GM21723 (cell line): ENCODE data around the gene SYNJ2BP.

Experiments
- ATAC-seq: cut with Tn5 transposase; IDR thresholded peaks from one replicate; pipeline ENCODE4 v1.9.1; 2021; ENCODE audit warnings: mild to moderate bottlenecking, moderate library complexity; ENCODE audit not compliant: unreplicated experiment

Gene SYNJ2BP

DNA sequence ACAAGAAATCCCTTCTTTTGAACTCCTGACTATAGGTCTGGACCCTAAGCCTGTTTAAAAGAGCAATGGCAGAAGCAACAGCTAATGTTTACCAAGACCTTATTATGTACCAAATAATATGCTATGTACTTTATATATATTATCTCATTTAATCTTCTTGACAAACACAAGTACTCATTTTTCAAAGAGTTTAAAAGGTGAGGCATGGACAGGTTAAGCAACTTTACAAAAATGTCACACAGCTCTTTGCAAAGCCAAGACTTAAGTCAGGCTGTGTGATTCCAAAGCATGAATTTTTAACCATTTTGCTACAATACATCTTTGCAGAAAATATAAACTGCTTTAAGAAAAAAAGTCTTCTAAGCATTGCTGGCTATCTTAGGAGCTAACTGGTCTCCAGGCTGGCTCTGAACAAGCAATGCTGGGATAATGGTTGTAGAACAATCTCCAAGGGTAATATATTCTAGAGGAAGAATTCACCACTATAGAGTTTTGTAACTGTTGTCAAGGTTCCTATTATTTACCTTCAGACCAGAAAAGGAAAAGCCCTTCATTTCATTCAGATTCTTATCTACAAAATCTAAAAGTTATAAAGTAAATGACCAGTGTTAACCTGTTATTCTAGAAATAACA lies 22.1 kb downstream of the SYNJ2BP start:
- no peak for ATAC-seq

DNA sequence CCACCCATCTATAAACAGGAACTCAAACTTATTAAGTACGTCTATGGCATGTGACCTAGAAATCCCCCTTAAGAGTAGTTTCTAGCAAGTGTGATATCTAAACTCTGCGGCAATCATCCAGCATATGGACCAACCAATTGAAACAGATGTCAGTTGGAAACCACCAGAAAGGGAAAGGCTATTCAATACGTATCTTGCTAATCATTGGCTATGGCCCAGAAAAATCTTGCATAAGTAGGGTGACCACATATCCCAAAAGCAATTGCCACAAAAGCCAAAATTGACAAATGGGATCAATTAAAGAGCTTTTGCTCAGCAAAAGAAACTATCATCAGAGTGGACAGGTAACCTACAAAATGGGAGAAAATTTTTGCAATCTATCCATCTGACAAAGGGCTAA lies 24.2 kb downstream of the SYNJ2BP start:
- ATAC-seq: no peak

DNA sequence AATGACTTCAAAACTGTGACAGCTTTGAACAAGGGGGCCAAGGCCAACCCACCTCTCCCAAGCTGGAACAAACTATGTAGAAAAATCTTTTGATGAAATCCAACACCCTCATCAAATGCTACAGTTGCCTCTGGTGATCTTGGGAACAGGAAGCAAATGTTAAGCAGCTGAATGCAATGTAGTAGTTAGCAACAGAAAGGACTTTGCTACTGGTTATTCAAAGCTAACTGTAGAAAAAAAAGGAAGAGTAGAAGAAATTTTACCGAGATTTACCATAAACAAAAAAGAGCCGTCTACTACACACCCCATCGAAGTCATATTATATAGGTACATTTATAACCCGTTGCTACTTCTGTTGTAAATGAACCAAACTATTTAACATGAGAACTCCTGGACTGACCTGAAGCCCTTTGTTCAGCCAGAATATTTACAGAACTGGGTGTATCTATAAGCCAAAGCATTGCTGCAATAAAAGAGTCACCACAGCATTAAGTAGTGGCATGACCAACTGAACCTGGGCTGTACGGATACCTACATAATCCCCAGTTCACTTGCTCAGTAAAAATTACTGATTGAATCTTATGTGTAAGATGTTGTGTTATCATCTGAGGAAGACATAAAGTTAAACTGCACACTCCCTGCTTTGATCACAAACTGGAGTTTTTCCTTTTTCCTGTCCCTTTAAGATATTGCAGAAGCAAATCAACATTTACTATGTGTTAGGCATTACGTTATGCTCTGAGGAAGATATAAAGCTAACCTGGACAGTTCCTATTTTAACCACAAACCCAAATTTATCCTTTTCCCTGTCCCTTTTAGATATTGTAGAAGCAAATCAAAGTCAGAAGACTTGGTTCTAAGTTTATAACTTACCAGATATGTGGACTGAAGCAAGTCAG lies 25.1 kb downstream of the SYNJ2BP start:
- ATAC-seq: no peak

DNA sequence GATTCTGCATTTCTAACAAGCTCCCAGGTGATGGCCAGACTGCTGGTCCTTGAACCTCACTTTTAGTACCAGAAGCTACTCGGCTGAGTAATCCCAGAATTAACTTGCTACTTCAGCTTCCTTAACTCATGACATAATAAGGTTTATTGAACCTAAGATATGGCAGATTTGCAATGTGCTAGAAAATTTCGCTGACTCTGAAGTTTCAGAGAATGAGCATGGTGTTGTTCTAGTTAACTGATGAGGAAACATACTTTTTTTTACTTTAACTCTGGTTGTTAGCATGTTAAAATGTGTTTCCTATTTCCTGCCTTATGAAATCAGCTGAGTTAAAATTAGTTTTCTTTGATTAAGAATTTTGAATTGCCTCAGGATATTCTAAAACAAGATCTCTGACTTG lies 34.4 kb downstream of the SYNJ2BP start:
- no peak for ATAC-seq

DNA sequence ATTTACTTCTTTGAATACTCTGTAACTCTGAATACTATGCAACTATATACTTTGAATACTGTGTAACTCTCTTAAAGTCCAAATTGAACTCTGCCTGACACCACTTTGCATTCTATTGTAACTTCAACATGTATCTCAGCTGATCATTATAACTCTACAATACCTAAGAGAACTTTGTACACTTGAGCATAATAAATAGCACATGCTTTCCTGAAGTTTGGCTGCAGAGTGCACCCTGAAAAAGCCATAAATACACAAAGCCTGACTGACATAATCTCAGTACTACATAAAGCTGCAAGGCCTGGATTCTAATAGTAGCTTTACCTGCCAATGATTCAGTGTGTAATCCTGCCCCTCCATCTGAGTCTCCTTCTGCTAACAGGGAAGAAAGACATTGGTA lies 36.1 kb downstream of the SYNJ2BP start:
- no peak for ATAC-seq

DNA sequence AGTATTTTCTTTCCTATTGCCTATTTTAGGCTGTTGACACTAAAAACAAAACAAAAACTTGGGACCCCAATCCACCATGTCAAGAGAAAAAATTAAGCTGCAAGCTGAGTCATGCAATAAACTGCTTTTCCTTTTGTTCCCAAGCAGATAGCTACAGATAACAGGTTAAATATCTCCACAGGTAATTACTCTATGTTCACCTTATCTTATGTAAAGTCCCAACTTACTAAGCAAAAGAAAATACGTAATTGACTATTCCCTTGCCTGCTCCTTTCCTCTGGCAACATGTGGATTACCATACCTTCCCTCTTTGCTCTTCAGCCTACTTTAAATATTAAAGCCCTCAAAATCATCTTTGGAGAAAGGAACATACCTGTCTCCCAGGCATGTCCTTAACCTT lies 38.2 kb downstream of the SYNJ2BP start:
- no peak for ATAC-seq
